SKM-1 treated with dmso at 0.1 percent for 144 hours (cell line): ENCODE results near the gene CORO6.

Source experiments
- DNase-seq: peaks from one replicate; lab custom pipeline; 2025; ENCODE audit not compliant: unreplicated experiment; lab: John Stamatoyannopoulos, UW

The CORO6 gene

DNA sequence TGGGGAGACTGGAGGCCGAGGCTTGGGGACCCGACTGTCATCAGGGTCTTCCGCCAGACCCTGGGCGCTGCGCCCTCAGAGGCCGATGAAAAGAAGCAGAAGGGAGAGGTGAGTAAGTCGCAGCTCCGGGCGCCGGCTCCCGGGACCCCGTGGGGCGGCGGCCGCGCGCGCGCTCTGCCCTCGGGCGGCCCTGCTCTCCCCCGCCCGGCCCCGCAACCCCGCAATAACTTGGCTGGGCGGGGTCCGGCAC, 55.5 kb downstream of the CORO6 start:
- no peak for DNase-seq

DNA sequence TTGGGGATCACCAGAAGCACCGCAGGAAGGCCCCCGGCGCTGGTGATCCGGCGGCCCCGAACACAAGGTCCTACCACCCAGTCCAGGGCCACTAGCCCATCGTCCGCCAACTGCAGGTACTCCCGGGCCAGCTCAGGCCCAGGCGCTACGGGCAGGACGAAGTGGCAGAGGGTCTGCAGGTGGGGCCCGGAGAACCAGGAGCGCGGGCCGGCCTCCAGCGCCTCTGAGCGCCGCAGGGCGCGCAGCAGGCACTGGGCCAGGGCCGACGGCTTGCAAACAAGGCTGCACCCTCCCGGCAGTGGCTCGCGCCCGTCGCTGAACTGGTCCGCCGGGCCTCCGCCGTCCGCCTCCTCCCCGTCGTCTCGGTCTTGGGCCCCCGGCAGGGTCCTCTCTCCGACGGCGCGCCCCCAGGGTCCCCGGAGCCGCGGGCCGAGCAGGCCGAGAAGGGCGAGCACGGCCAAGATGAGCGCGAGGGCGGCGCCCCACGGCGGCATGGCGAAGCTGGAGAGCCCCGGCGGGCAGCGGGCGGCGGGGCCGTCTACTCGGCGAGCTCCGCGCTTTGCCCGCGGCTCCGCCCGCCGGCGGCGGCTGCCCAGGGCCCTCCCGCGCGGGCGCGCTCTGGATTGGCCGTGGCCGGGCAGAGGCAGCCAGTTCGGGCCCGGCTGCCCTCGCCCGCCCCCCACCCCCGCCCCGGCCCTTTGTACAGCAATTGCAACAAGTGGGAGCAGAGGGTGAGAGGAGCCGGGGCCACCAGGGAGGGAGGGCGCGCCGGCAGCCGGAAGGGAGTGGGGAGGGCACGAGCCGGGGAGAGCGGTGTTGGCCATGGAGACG, 56.0 kb downstream of the CORO6 start, which contains the start of gene ABHD15:
Gene ABHD15, minus strand, starts transcription at position 565 of the 831 bp plus-strand sequence. Its CDS starts 71 bp downstream, at position 494.
- peak; percentile 57 for DNase-seq

DNA sequence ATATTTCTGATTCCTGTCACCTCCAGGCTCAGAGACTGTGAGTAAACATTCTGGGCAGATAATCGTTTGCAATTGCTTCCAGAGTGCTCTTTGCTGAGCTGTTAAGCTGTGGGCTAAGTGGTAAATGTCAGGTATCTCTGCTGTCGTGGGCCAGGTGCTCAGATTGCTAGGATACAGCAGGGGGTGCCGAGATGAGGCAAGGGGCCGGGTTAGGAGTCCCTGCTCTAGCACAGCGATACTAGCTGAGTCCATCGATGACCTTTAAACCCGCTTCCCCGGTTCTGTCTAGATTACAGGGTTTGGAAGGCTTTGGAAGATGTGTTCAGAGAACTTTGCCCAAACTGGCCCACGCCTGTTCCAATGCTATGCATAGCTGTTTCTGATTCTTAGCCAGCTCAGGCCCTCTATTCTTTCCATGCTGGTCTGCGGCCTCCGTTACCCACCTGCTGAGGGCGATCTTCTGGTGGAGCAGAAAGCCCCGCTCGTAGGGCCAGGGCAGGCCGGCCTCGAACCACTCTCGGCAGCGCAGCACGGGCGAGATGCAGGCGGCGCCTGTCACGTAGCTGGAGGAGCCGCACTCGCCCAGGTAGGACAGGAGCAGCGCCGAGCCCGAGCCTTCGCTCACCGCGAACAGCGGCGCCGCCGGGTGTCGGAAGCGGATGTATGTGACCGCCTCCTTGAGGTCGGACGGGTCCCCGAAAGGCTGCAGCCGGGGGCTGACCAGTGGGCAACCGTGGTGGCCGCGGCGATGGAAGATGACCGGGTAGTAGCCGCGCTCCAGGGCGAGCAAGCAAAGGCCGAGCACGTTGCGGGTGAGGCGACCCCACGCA, 56.9 kb downstream of the CORO6 start:
- DNase-seq: peak; percentile 34
